BLaER1 treated with 17β-estradiol and CSF1 and Interleukin-3, amounts not matched to agents 10 nM and 100 nM (cell line): ENCODE measurements around the gene GABARAP.
A peak's percentile ranks its signal among the peaks of the same experiment; 100 is the strongest.

Source experiments
- H3K27ac ChIP-seq, 11 experiments: shearing (Covaris generic); formaldehyde crosslinking; 2 replicates each; pipeline ENCODE4 v1.8.1; 2022
- H3K27me3 ChIP-seq, 11 experiments: shearing (Covaris generic); formaldehyde crosslinking; 2 replicates each; pipeline ENCODE4 v1.8.1; 2022
- H3K36me3 ChIP-seq, 11 experiments: shearing (Covaris generic); formaldehyde crosslinking; 2 replicates each; pipeline ENCODE4 v1.8.1; 2022
- H3K4me1 ChIP-seq, 10 experiments: shearing (Covaris generic); formaldehyde crosslinking; 2 replicates each; pipeline ENCODE4 v1.8.1; 2022
- H3K4me2 ChIP-seq, 11 experiments: shearing (Covaris generic); formaldehyde crosslinking; 2 replicates each; pipeline ENCODE4 v1.8.1; 2022
- H3K4me3 ChIP-seq, 10 experiments: shearing (Covaris generic); formaldehyde crosslinking; 2 replicates each; pipeline ENCODE4 v1.8.1; 2022
- H3K9ac ChIP-seq, 11 experiments: shearing (Covaris generic); formaldehyde crosslinking; 2 replicates each; pipeline ENCODE4 v1.8.1; 2022
- H3K9me3 ChIP-seq, 11 experiments: shearing (Covaris generic); formaldehyde crosslinking; replicated peaks in 1 of 11; 2 replicates each; pipeline ENCODE4 v1.8.1; 2022
- H4K20me1 ChIP-seq, 11 experiments: shearing (Covaris generic); formaldehyde crosslinking; 2 replicates each; pipeline ENCODE4 v1.8.1; 2022
- Cebpa-rat ChIP-seq, 11 experiments: shearing (Covaris generic); IDR thresholded peaks; 2 replicates each; pipeline ENCODE4 v1.8.1; 2022

Gene GABARAP

GRCh38 chr17:7262935-7263800 is 20.9 kb upstream of the GABARAP start:
- Histone ChIP-seq H3K9ac (peak overlapping the region in 4 of 11 experiments; percentile 46 to 80 (median 63); a peak in 8 of 22 replicates), H3K36me3 (peaks cover 23 to 27% (median 25%) of the 10 kb centered on the region in 11 experiments), H3K4me1 (peaks cover 19 to 79% (median 47%) of the 10 kb centered on the region in 10 experiments), H3K9me3 (no peaks in the 10 kb centered on the region), H3K4me3 (peak overlapping the region in 8 of 10 experiments; percentile 10 to 62 (median 46); a peak in 14 of 20 replicates), H3K4me2 (peak overlapping the region; percentile 22 to 100 (median 79)), H3K27me3 (peaks cover 27 to 79% (median 70%) of the 10 kb centered on the region in 11 experiments), H4K20me1 (peaks cover 0 to 35% (median 24%) of the 10 kb centered on the region in 11 experiments; a peak in 15 of 22 replicates), H3K27ac (peak overlapping the region in 5 of 11 experiments; percentile 6 to 62 (median 52); a peak in 8 of 22 replicates)
- TF ChIP-seq Cebpa-rat (IDR thresholded peaks at IDR 0.05): no peak

- Histone ChIP-seq H3K27me3 (peaks cover 27 to 79% (median 70%) of the 10 kb centered on the region in 11 experiments), H3K4me3 (peak within 1 kb of the TSS; percentile 38 to 67 (median 51)), H3K36me3 (peaks cover 31 to 35% (median 33%) of the 10 kb centered on the region in 11 experiments), H3K27ac (peak within 1 kb of the TSS in 6 of 11 experiments; percentile 6 to 62 (median 52); a peak in 9 of 22 replicates), H4K20me1 (peaks cover 0 to 35% (median 24%) of the 10 kb centered on the region in 11 experiments; a peak in 15 of 22 replicates), H3K9me3 (no peaks in the 10 kb centered on the region), H3K9ac (peak within 1 kb of the TSS in 10 of 11 experiments; percentile 26 to 80 (median 54); a peak in 17 of 22 replicates), H3K4me1 (peaks cover 19 to 88% (median 47%) of the 10 kb centered on the region in 10 experiments), H3K4me2 (peak within 1 kb of the TSS; percentile 73 to 100 (median 87))
- TF ChIP-seq Cebpa-rat (IDR thresholded peaks at IDR 0.05): no peak
These were observed 20.1 kb upstream of the GABARAP start, which contains the start of gene CLDN7 for GRCh38 chr17:7262192-7262934. Gene CLDN7, minus strand, starts transcription at chr17:7262478. Its CDS starts 435 bp downstream, at chr17:7262043.

GRCh38 chr17:7261379-7262191 is 19.3 kb upstream of the GABARAP start:
- Histone ChIP-seq H3K9ac (peak overlapping the region in 10 of 11 experiments; percentile 26 to 80 (median 54); a peak in 17 of 22 replicates), H3K4me1 (peaks cover 19 to 86% (median 47%) of the 10 kb centered on the region in 10 experiments), H3K27ac (peak overlapping the region in 3 of 11 experiments; percentile 41 to 53 (median 42); a peak in 4 of 22 replicates), H3K4me3 (peak overlapping the region; percentile 38 to 67 (median 51)), H3K36me3 (peaks cover 39 to 43% (median 41%) of the 10 kb centered on the region in 11 experiments), H4K20me1 (peaks cover 0 to 35% (median 24%) of the 10 kb centered on the region in 11 experiments; a peak in 15 of 22 replicates), H3K27me3 (peaks cover 27 to 79% (median 70%) of the 10 kb centered on the region in 11 experiments), H3K4me2 (peak overlapping the region; percentile 73 to 100 (median 87)), H3K9me3 (no peaks in the 10 kb centered on the region)
- TF ChIP-seq Cebpa-rat (IDR thresholded peaks at IDR 0.05): no peak

GRCh38 chr17:7260651-7261378 is 18.6 kb upstream of the GABARAP start:
- Histone ChIP-seq H3K9ac (peak overlapping the region in 10 of 11 experiments; percentile 26 to 80 (median 54); a peak in 17 of 22 replicates), H3K27me3 (peaks cover 27 to 75% (median 70%) of the 10 kb centered on the region in 11 experiments), H3K4me1 (peaks cover 19 to 78% (median 47%) of the 10 kb centered on the region in 10 experiments), H3K4me2 (peak overlapping the region; percentile 73 to 100 (median 87)), H3K27ac (peak overlapping the region in 3 of 11 experiments; percentile 41 to 53 (median 42); a peak in 4 of 22 replicates), H3K9me3 (no peaks in the 10 kb centered on the region), H4K20me1 (peaks cover 0 to 37% (median 24%) of the 10 kb centered on the region in 11 experiments; a peak in 15 of 22 replicates), H3K36me3 (peaks cover 46 to 51% (median 48%) of the 10 kb centered on the region in 11 experiments), H3K4me3 (peak overlapping the region; percentile 38 to 67 (median 51))
- no peak for TF ChIP-seq Cebpa-rat (IDR thresholded peaks at IDR 0.05)

GRCh38 chr17:7260151-7260550 is 17.9 kb upstream of the GABARAP start:
- Histone ChIP-seq H3K4me3 (peak overlapping the region in 1 of 10 experiments; percentile 57; a peak in 4 of 20 replicates), H3K9ac (peak overlapping the region in 1 of 11 experiments; percentile 80; a peak in 1 of 22 replicates), H3K27me3 (peaks cover 27 to 69% (median 66%) of the 10 kb centered on the region in 11 experiments), H3K36me3 (peaks cover 53 to 58% (median 55%) of the 10 kb centered on the region in 11 experiments), H4K20me1 (peaks cover 0 to 41% (median 24%) of the 10 kb centered on the region in 11 experiments; a peak in 15 of 22 replicates), H3K4me1 (peaks cover 19 to 77% (median 47%) of the 10 kb centered on the region in 10 experiments), H3K9me3 (no peaks in the 10 kb centered on the region), H3K4me2 (peak overlapping the region in 8 of 11 experiments; percentile 80 to 100 (median 91); a peak in 14 of 22 replicates), H3K27ac (no peak overlapping the region)
- no peak for TF ChIP-seq Cebpa-rat (IDR thresholded peaks at IDR 0.05)

DNA sequence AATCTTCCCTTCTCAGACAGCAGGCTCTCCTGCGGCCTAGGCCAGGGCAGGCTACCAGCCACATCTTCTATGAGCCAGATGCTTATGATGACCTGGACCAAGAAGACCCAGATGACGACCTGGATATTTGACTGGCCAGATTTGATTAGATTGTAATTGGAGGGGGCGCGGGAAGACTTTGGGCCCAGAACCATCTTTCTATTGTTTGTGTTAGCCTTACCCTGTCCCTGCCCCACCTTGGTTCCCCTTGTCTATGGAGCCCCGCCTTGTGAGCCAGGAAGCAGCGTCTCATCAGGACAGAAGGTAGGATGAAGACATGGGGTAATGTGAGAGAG is 17.3 kb upstream of the GABARAP start:
- peak overlapping the region in 3 of 10 experiments; percentile 7 to 43 (median 18); a peak in 1 of 20 replicates for H3K4me3 ChIP-seq

More for the DNA sequence above, 17.3 kb upstream of the GABARAP start:
- H3K27ac ChIP-seq: no peak overlapping the region
- H3K9ac ChIP-seq: peak overlapping the region in 3 of 11 experiments; percentile 3 to 51 (median 36); a peak in 1 of 22 replicates
- H3K4me2 ChIP-seq: peak overlapping the region in 10 of 11 experiments; percentile 43 to 100 (median 68); a peak in 15 of 22 replicates
- H4K20me1 ChIP-seq: peaks cover 0 to 41% (median 24%) of the 10 kb centered on the region in 11 experiments; a peak in 15 of 22 replicates
- peaks cover 59 to 64% (median 61%) of the 10 kb centered on the region in 11 experiments for H3K36me3 ChIP-seq
- TF ChIP-seq Cebpa-rat (IDR thresholded peaks at IDR 0.05): no peak
- H3K27me3 ChIP-seq: peaks cover 27 to 62% (median 61%) of the 10 kb centered on the region in 11 experiments
- H3K9me3 ChIP-seq: no peaks in the 10 kb centered on the region
- H3K4me1 ChIP-seq: peaks cover 19 to 75% (median 47%) of the 10 kb centered on the region in 10 experiments
